IMR-90 (cell line): ENCODE measurements around the gene DBI.

ENCODE experiments used
- CTCF ChIP-seq: conservative IDR thresholded peaks from 2 replicates; pipeline ENCODE4 v1.5.1; 2012; ENCODE audit warnings: mild to moderate bottlenecking, low read depth, low read length, improper control_type of control experiment
- ELK1 ChIP-seq: fragments of 150-350 bp; IDR thresholded peaks from 2 replicates; pipeline ENCODE4 v1.6.1; 2016; ENCODE audit warnings: low read depth, mild to moderate bottlenecking, low read length, moderate library complexity, borderline replicate concordance
- POLR2A ChIP-seq: IDR thresholded peaks from 2 replicates; pipeline ENCODE4 v1.6.1; 2012; ENCODE audit warnings: mild to moderate bottlenecking, low read depth, low read length
- SMC3 ChIP-seq: fragments of 150-350 bp; IDR thresholded peaks from 2 replicates; pipeline ENCODE4 v1.6.1; 2016; ENCODE audit warnings: low read depth, mild to moderate bottlenecking, antibody characterized with exemption, low read length, moderate library complexity

GRCh38 chr2:119333360-119333759, 33.4 kb upstream of the DBI start:
- no peak for TF ChIP-seq POLR2A
- TF ChIP-seq SMC3, result no peak
- no peak for TF ChIP-seq CTCF
- no peak for TF ChIP-seq ELK1
